ENCODE measurements around the gene CGRRF1.

Gene CGRRF1

GRCh38 chr14:54489731-54490444, 19.8 kb upstream of the CGRRF1 start:
- no peak for DNase-seq (ENCODE audit: low spot score)

- no peak for DNase-seq (ENCODE audit: low spot score)
These were observed 19.1 kb upstream of the CGRRF1 start for GRCh38 chr14:54490445-54491175.

DNA sequence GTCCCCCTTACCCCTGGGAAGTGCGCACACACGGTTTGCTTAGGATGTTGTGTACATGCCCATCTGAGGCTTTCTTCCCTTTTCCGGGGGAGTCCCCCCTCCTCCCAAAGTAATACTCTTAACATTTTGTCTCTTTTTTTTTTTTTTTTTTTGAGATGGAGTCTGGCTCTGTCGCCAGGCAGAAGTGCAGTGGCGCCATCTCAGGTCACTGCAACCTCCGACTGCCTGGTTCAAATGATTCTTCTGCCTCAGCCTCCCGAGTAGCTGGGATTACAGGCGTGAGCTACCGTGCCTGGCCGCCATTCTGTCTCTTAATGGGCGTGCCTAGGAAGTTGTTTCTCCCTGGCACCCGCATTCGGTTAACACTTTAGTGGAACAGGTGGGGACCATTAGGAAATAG, 16.4 kb upstream of the CGRRF1 start:
- DNase-seq (ENCODE audit: low spot score) = no peak

DNA sequence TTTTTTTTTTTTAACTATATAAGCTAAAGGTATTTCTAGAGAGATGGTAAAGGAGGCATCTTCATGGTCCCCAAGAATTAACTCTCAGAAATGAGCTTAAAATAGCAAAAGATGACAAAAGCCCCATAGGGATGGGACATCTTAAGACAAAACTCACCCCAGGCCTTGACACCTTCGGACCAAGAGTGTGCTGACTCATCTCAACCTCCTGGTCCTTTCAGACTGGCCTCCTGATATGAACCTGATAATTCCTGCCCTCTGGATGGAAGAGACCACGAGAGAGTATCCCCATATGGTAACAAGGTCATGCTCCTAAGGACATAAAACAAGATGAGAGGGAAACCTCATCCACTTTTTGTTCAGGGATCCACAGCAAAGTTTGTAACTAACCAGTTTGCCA, 12.5 kb upstream of the CGRRF1 start:
- DNase-seq (ENCODE audit: low spot score) = no peak

DNA sequence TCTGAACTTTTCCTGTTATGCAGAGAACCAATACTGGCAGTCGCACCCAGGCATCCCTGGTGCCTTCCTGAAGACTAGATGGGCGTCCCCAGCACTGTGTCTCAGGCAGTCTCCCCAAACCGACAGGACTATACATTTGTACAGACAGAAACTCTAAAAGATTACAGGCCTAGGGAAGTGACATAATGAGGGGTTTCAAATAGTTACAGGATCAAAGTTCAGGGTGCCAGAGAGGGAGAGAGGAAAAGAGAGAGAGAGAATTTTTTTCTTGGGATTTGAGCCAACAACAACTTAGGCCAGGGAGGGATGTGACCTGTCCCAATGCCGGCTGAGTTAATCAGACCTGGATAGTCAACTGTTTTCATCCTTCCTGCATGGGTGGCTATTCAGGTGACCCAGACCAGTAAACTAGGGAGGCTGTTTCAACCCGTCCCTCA, 11.6 kb upstream of the CGRRF1 start:
- no peak for DNase-seq (ENCODE audit: low spot score)

DNA sequence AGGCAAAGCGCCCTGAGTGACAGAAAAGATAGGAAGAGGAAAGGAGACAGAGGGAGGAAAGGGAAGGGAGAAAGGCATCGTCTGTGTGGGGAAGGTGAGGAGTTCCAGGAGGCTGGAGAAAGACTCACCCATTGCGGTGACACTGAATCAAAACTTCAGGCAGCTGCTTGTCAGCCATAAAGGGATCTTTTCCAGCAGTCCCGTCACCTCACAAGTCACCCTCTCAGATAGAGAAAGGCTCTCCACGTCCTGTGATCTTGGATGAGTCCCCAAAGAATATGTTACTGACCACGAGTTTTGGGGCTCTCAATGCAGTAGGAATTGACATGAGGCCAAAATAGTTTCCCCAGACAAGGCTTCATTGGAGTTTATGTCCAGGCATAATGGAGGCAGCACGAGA, 11.1 kb upstream of the CGRRF1 start:
- no peak for DNase-seq (ENCODE audit: low spot score)

DNA sequence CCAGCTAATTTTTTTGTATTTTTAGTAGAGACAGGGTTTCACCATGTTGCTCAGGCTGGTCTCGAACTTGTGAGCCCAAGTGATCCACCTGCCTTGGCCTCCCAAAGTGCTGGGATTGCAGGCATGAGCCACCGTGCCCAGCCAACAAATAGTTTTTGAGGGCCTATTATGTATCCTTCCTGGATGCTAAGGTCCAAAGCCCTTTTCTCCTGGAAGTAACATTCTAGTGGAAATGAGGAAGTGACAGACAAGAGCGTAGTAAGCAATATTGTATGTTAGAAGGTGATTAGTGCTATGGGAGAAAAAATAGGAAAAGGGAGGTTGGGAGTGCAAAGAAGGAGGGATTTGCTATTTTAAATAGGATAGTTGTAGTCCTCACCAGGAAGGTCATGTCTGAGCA, 9.0 kb upstream of the CGRRF1 start:
- DNase-seq (ENCODE audit: low spot score) = no peak

DNA sequence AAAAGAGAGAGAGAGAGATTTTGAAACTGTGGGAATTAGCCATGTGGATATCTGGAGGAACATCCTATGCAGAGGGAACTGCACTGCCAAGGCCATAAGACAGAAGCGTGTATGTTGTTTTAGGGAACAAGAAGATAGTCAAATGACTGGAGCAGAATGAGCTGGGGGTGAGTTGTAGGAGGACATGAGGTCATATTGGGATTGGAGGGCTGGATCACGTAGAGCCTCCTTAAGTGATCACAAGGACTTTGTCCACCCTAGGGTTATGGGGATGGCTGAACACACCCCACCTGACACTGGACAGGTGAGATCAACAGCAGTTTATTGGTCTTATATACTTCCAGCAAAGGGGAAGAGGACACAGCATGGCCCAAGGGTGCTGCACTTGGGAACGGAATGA, 8.2 kb upstream of the CGRRF1 start:
- no peak for DNase-seq (ENCODE audit: low spot score)

DNA sequence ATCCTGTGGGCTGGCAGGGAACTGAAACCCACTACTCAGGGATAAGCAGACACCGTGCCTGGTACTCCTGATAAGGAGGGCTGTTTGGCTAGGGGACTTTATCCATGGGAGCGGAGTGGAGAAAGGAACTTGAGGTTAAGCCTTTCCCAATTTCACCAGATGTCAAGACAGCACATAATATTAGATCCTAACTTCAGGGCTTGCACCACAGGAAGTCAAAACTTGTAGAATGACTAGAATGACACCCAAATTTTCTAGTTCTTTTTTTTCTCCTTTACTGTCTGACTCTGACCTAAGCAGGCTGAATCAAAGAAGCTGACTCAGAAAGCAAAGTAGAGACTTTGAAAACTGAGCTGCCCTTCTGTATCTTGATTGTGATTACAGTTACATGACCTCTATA, 7.1 kb upstream of the CGRRF1 start:
- DNase-seq (ENCODE audit: low spot score) = no peak

- DNase-seq (ENCODE audit: low spot score) = no peak
These were observed 6.2 kb upstream of the CGRRF1 start for GRCh38 chr14:54503486-54503885.

GRCh38 chr14:54512393-54512792, 2.7 kb downstream of the CGRRF1 start:
- no peak for DNase-seq (ENCODE audit: low spot score)

DNA sequence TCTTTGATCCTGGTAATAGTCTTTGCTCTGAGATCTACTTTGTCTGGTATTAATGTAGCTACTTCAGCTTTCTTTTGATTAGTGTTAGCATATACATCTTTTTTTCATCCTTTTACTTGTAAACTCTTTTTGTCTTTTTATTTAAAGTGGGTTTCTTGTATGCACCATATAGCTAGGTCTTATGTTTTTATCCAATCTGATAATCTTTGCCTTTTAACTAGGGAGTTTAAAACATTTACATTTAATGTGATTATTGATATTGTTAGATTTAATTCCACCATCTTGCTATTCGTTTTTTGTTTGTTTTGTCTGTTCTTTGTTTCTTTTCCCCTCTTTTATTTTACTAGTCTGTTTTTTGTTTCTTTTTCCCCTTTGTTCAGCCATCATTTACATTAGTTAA, 6.0 kb downstream of the CGRRF1 start:
- no peak for DNase-seq (ENCODE audit: low spot score)

GRCh38 chr14:54516709-54517108, 7.0 kb downstream of the CGRRF1 start:
- DNase-seq (ENCODE audit: low spot score) = no peak

DNA sequence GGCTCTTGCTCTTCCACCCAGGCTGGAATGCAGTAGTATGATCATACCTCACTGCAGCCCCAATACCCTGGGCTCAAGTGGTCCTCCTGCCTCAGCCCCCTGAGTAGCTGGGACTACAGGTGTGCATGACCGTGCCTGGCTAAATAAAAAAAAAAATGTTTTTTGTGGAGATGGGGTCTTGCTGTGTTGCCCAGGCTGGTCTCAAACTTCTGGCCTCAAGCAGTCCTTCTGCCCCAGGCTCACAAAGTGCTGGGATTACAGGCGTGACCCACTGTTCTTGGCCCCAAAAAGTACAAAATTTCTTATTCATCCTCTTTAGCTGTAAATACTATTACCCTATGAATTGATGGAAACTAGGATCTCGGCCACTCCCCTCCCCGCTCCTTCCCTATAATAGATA, 14.7 kb downstream of the CGRRF1 start:
- DNase-seq (ENCODE audit: low spot score) = no peak

GRCh38 chr14:54528973-54529372, 19.3 kb downstream of the CGRRF1 start:
- no peak for DNase-seq (ENCODE audit: low spot score)

- no peak for DNase-seq (ENCODE audit: low spot score)
These were observed 20.1 kb downstream of the CGRRF1 start for GRCh38 chr14:54529811-54530210.

DNA sequence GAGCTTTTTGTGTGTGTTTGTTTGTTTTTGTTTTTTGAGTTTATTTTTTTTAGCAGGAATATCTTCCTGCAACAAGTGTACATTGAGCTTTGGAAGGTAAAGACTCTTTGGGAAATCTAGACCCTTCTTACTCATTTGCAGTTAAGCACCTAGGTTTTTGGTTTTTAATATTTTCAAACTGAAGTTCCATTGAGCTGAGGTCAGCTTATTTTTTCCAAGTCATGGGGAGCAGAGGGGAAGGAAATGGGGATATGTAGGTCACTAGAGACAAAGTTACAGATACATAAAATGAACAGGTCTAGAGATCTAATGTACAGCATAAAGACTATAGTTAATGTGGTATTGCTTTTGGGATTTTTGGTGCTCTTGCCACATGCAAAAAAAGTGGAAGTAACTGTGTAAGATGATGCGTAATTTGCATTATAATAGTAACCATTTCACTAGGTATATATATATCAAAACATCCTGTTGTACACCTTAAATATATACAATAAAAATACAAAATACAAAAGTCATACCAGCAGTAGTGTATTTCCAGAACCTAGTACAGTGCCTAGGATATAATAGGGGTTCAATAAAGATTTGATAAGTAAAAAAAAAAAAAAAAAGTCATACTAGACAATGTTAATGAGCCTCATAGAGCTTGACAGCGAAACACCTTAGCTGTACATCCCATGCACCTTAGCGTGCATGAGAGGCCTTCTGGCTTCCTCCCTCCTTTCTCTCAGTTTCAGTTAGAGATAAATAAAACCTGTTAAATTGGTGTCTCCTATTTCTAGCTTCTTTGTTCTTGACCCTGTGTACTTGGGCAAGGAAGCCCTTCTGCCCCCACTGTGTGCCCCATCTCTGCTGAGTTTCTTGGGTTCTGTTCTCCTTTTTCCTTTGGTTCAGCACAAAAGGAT, 22.7 kb downstream of the CGRRF1 start:
- DNase-seq (ENCODE audit: low spot score) = no peak

DNA sequence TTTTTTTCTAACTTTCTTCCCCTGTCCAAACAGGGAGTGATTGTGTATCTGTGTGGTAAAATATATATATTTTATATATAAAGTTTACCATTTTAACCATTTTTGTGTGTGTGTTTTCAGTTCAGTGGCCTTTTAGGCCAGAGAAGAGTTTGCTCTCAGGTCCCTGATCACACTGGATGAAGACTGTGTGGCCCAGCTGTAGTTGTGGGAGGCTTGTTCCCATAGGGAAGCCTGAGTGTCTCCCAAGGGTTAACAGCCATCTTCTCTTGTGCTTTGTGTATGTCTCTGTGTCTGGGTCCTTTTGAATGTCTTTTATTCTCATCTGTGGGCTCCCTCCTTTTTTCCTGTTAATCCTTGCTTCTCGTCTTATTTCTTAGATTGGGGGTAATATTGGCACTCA, 23.4 kb downstream of the CGRRF1 start:
- DNase-seq (ENCODE audit: low spot score) = no peak

DNA sequence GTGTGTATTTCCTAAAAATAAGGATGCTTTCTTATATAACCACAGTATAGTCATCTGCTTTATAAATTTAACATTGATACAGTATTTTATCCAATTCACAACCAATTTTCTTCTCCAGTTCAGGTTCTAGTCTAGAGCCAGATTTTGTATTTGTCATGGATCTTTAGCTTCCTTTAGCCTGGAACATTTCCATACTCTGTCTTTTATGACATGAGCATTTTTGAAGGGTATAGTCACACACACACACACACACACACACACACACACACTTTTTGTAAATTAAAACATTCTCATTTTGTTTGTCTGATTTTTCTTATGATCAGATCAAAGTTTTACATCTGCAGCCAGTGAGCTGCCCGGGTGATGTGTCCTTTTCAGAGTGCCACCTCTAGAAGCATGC, 25.4 kb downstream of the CGRRF1 start:
- no peak for DNase-seq (ENCODE audit: low spot score)

- DNase-seq (ENCODE audit: low spot score) = no peak
These were observed 25.9 kb downstream of the CGRRF1 start for GRCh38 chr14:54535646-54536045.

- DNase-seq (ENCODE audit: low spot score) = no peak
These were observed 27.9 kb downstream of the CGRRF1 start for GRCh38 chr14:54537651-54538050.

DNA sequence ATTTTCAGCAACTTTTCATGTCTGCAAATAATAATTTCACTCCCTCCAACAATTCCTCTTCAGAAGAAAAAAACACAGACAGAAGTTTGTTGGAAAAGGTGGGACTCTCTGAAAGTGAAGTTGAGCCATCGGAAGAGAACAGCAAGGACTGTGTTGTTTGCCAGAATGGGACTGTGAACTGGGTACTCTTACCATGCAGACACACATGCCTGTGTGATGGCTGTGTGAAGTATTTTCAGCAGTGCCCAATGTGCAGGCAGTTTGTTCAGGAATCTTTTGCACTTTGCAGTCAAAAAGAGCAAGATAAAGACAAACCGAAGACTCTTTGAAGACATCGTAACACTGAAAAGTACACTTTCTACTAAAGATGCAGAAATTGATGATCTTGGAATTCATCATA, 28.3 kb downstream of the CGRRF1 start:
- no peak for DNase-seq (ENCODE audit: low spot score)

DNA sequence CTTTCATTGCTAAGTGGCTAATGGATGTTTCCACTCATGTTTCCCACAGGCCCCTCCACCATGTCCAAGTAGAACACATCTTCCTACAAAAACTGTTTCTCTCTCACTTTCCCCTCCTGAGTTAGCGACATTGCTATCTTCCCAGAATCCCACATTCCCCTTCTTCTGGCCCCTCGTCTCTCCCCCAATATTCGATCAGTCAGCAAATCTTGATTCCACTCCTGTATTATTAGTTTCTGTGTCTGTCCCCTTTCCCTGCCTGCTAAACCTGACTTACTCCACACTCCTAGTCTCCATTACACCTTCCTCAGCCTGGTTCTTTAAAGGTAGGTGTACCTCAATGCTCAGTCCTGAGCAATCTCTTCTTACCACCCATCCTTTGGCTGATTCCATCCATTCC, 37.9 kb downstream of the CGRRF1 start:
- no peak for DNase-seq (ENCODE audit: low spot score)
